GM12891 (cell line): ENCODE results near the gene RELA.
"Not testable (repeated sequence)": the region's sequence is repeated elsewhere in the genome, so short reads cannot be mapped to it uniquely, and the experiment has no call there.

Experiments
- POLR2A ChIP-seq: IDR thresholded peaks from 2 replicates; pipeline ENCODE4 v1.6.1; 2011; ENCODE audit warnings: low read depth, low read length, control low read depth
- POLR2AphosphoS5 ChIP-seq: IDR thresholded peaks from 2 replicates; pipeline ENCODE4 v1.6.1; 2011; ENCODE audit warnings: low read depth, low read length, control low read depth
- TAF1 ChIP-seq: IDR thresholded peaks from 2 replicates; pipeline ENCODE4 v1.6.1; 2011; ENCODE audit warnings: low read depth, low read length, control low read depth

GRCh38 chr11:65707002-65707401, 44.3 kb upstream of the RELA start:
- TF ChIP-seq POLR2AphosphoS5, POLR2A, TAF1: not testable (repeated sequence)
